K562 (cell line): Measurements from ENCODE around the gene ERVW-1. TPM values are rescaled to one million over a fixed set of nuclear protein-coding genes. Genes with fewer than 3 reads are reported as not detected.

Experiments used
- CREM ChIP-seq: IDR thresholded peaks from 2 replicates; pipeline ENCODE4 v1.6.1; 2014; ENCODE audit warnings: antibody characterized with exemption, low read depth
- ETS1 ChIP-seq: conservative IDR thresholded peaks from 2 replicates; pipeline ENCODE4 v1.6.1; 2011; ENCODE audit warnings: low read depth, mild to moderate bottlenecking, low read length; ENCODE audit not compliant: control insufficient read depth
- ETV6 ChIP-seq, 3 experiments: fragments of 150-350 bp in 1 of 3; sonication (generic) in 1 of 3; formaldehyde crosslinking in 1 of 3; IDR thresholded peaks; 2 replicates each; pipeline versions ENCODE4 v1.6.1 to v1.8.0; 2014 to 2022; ENCODE audit warnings: borderline replicate concordance in 2 of 3, low read depth in 2 of 3, antibody characterized with exemption in 1 of 3, low read length in 1 of 3, mild to moderate bottlenecking in 1 of 3, missing genetic modification reagents in 1 of 3
- IRF9 ChIP-seq: fragments of 450-650 bp; IDR thresholded peaks from 2 replicates; pipeline ENCODE4 v1.6.1; 2016; ENCODE audit warnings: missing biosample characterization, missing genetic modification characterization
- KDM1A ChIP-seq, 2 experiments: fragments of 450-650 bp; IDR thresholded peaks; 2 replicates each; pipeline ENCODE4 v1.6.1; 2016; ENCODE audit warnings: mild to moderate bottlenecking in 2 of 2
- MECOM ChIP-seq: fragments of 250-450 bp; sonication (Bioruptor Pico); IDR thresholded peaks from 2 replicates; pipeline ENCODE4 v1.8.0; 2022; ENCODE audit warnings: inconsistent platforms
- PATZ1 ChIP-seq: fragments of 250-450 bp; sonication (Bioruptor Pico); IDR thresholded peaks from 2 replicates; pipeline ENCODE4 v1.5.0; 2020; ENCODE audit warnings: mild to moderate bottlenecking, borderline replicate concordance
- SNIP1 ChIP-seq: fragments of 450-650 bp; IDR thresholded peaks from 2 replicates; pipeline ENCODE4 v1.7.1; 2017; ENCODE audit warnings: low read depth, mild to moderate bottlenecking
- SPI1 ChIP-seq: IDR thresholded peaks from 2 replicates; pipeline ENCODE4 v1.6.1; 2011; ENCODE audit warnings: low read depth, low read length, control low read depth, borderline replicate concordance
- SREBF1 ChIP-seq: fragments of 150-350 bp; IDR thresholded peaks from 2 replicates; pipeline ENCODE4 v1.6.1; 2014; ENCODE audit warnings: antibody characterized with exemption, low read depth, low read length, borderline replicate concordance
- SRF ChIP-seq, 2 experiments: fragments of 250-450, 450-650 bp in 1 of 2; sonication (Bioruptor Pico) in 1 of 2; sonication (generic) in 1 of 2; formaldehyde crosslinking; IDR thresholded peaks; 2 replicates each; pipeline versions ENCODE4 v1.5.0 to v1.5.1; 2020 to 2022; ENCODE audit warnings: mild to moderate bottlenecking in 1 of 2, missing genetic modification reagents in 1 of 2
- YBX1 ChIP-seq: fragments of 450-650 bp; IDR thresholded peaks from 2 replicates; pipeline ENCODE4 v1.7.1; 2016; ENCODE audit warnings: mild to moderate bottlenecking
- ZBTB2 ChIP-seq: fragments of 450-650 bp; IDR thresholded peaks from 2 replicates; pipeline ENCODE4 v1.6.1; 2016; ENCODE audit warnings: antibody characterized with exemption
- ZBTB8A ChIP-seq: fragments of 450-650 bp; IDR thresholded peaks from 2 replicates; pipeline ENCODE4 v1.6.1; 2018; ENCODE audit warnings: mild to moderate bottlenecking, moderate library complexity; ENCODE audit not compliant: partially characterized antibody
- ZNF121 ChIP-seq: sonication (generic); formaldehyde crosslinking; conservative IDR thresholded peaks from 2 replicates; pipeline ENCODE4 v1.8.0; 2022; ENCODE audit warnings: missing genetic modification reagents
- ZNF165 ChIP-seq: fragments of 250-450 bp; sonication (Bioruptor Pico); IDR thresholded peaks from 2 replicates; pipeline ENCODE4 v1.4.0; 2020; ENCODE audit warnings: borderline replicate concordance
- ZNF395 ChIP-seq: fragments of 200-800 bp; sonication (Bioruptor generic); IDR thresholded peaks from 2 replicates; pipeline ENCODE4 v1.6.1; 2017; ENCODE audit warnings: missing genetic modification characterization, missing compliant biosample characterization
- ZNF655 ChIP-seq: fragments of 250-450 bp; sonication (Bioruptor Pico); IDR thresholded peaks from 2 replicates; pipeline ENCODE4 v1.5.0; 2021
- ZNF75A ChIP-seq: fragments of 450-650 bp; formaldehyde crosslinking; IDR thresholded peaks from 2 replicates; pipeline ENCODE4 v1.4.0; 2020; ENCODE audit warnings: mild to moderate bottlenecking
- polyA plus RNA-seq, 8 experiments: library from polyadenylated mRNA; depleted of rRNA in 4 of 8; stranded (reverse) in 5 of 8; unstranded in 3 of 8; fragments of >200 nt; fragmentation: Nextera tagmentation in 2 of 8; fragmentation: Illumina TruSeq in 1 of 8; extraction: Ambion mirVana in 2 of 8; extraction: Trizol in 1 of 8; gene quantifications; 2 replicates each; pipeline versions ENCODE4 v1.2.1 to v1.2.3, GENCODE V29; 2011 to 2014; ENCODE audit warnings: inconsistent platforms in 1 of 8, missing spikeins in 1 of 8
- total RNA-seq, 7 experiments: library from RNA; depleted of rRNA in 6 of 7; stranded (reverse); fragments of >200 nt in 6 of 7; fragmentation: Illumina TruSeq in 2 of 7; extraction: Trizol in 2 of 7; gene quantifications; 2 replicates each; pipeline versions ENCODE4 v1.2.1 to v1.2.3, GENCODE V29; 2011 to 2021; ENCODE audit warnings: low replicate concordance in 1 of 7

Gene ERVW-1
- total and polyA plus RNA-seq, 9 of the 15 experiments (the other 6 are each of a cell fraction or from before 2014, with no cell fraction given): not detected

- TF ChIP-seq ZBTB2: no peak
- no peak for TF ChIP-seq SPI1
- no peak for TF ChIP-seq CREM
- TF ChIP-seq ZBTB8A: no peak
- no peak for TF ChIP-seq SRF (CRISPR knock-in tag; IDR thresholded peaks at IDR 0.05)
- 0 out of 2 replicates have a peak, but pooled peaks have one; percentile 24 for TF ChIP-seq ZNF395 (CRISPR knock-in tag)
- no peak for TF ChIP-seq YBX1
- no peak for TF ChIP-seq ETV6 (IDR thresholded peaks at IDR 0.05; ENCODE audit: borderline replicate concordance in 1 of 2, low read depth in 2 of 2, low read length in 1 of 2)
- no peak for TF ChIP-seq ETV6 (CRISPR knock-in tag; IDR thresholded peaks at IDR 0.05; ENCODE audit: borderline replicate concordance)
- TF ChIP-seq IRF9 (tag): 0 out of 2 replicates have a peak, but pooled peaks have one; percentile 36
- TF ChIP-seq SNIP1: no peak
- no peak for TF ChIP-seq PATZ1
- TF ChIP-seq KDM1A (IDR thresholded peaks at IDR 0.05): no peak
- no peak for TF ChIP-seq ZNF75A (CRISPR knock-in tag)
- TF ChIP-seq ZNF655 (CRISPR knock-in tag): no peak
- no peak for TF ChIP-seq ETS1
- no peak for TF ChIP-seq SREBF1
- no peak for TF ChIP-seq ZNF121 (CRISPR knock-in tag)
- TF ChIP-seq MECOM (CRISPR knock-in tag): 0 out of 2 replicates have a peak, but pooled peaks have one; percentile 65
- TF ChIP-seq ZNF165 (CRISPR knock-in tag): no peak
Observed at GRCh38 chr7:92427193-92427592, 50.6 kb downstream of the ERVW-1 start (continued).
